GM15510 (cell line): Measurements from ENCODE around the gene MCTP1.

ENCODE experiments used
- POLR2A ChIP-seq: IDR thresholded peaks from 3 replicates; pipeline ENCODE4 v1.6.1; 2011; ENCODE audit warnings: borderline replicate concordance; ENCODE audit not compliant: insufficient read length; ENCODE audit errors: extremely low read depth

Gene MCTP1

GRCh38 chr5:95224701-95225459 is 60.0 kb downstream of the MCTP1 start:
- no peak for TF ChIP-seq POLR2A

- no peak for TF ChIP-seq POLR2A
Measured at GRCh38 chr5:95223566-95224258, 61.2 kb downstream of the MCTP1 start.

GRCh38 chr5:95222836-95223235 is 62.1 kb downstream of the MCTP1 start:
- no peak for TF ChIP-seq POLR2A

- no peak for TF ChIP-seq POLR2A
Measured at GRCh38 chr5:95221234-95221633, 63.7 kb downstream of the MCTP1 start.

GRCh38 chr5:95220381-95220780 is 64.5 kb downstream of the MCTP1 start:
- TF ChIP-seq POLR2A: no peak

- TF ChIP-seq POLR2A: no peak
Measured at GRCh38 chr5:95219411-95219810, 65.5 kb downstream of the MCTP1 start.

- TF ChIP-seq POLR2A: no peak
Measured at GRCh38 chr5:95217881-95218280, 67.0 kb downstream of the MCTP1 start.

- no peak for TF ChIP-seq POLR2A
Measured at GRCh38 chr5:95217351-95217750, 67.5 kb downstream of the MCTP1 start.

GRCh38 chr5:95216136-95216955 is 68.5 kb downstream of the MCTP1 start:
- TF ChIP-seq POLR2A: no peak

GRCh38 chr5:95194856-95195255 is 90.0 kb downstream of the MCTP1 start:
- TF ChIP-seq POLR2A: no peak

GRCh38 chr5:95191330-95191729 is 93.6 kb downstream of the MCTP1 start:
- no peak for TF ChIP-seq POLR2A

- no peak for TF ChIP-seq POLR2A
Measured at GRCh38 chr5:95184924-95185323, 100.0 kb downstream of the MCTP1 start.

- no peak for TF ChIP-seq POLR2A
Measured at GRCh38 chr5:95181644-95182043, 103.2 kb downstream of the MCTP1 start.

GRCh38 chr5:95178046-95178651 is 106.7 kb downstream of the MCTP1 start:
- TF ChIP-seq POLR2A: no peak

- TF ChIP-seq POLR2A: no peak
Measured at GRCh38 chr5:95177456-95177855, 107.4 kb downstream of the MCTP1 start.
